ENCODE data around the gene AEBP1.

DNA sequence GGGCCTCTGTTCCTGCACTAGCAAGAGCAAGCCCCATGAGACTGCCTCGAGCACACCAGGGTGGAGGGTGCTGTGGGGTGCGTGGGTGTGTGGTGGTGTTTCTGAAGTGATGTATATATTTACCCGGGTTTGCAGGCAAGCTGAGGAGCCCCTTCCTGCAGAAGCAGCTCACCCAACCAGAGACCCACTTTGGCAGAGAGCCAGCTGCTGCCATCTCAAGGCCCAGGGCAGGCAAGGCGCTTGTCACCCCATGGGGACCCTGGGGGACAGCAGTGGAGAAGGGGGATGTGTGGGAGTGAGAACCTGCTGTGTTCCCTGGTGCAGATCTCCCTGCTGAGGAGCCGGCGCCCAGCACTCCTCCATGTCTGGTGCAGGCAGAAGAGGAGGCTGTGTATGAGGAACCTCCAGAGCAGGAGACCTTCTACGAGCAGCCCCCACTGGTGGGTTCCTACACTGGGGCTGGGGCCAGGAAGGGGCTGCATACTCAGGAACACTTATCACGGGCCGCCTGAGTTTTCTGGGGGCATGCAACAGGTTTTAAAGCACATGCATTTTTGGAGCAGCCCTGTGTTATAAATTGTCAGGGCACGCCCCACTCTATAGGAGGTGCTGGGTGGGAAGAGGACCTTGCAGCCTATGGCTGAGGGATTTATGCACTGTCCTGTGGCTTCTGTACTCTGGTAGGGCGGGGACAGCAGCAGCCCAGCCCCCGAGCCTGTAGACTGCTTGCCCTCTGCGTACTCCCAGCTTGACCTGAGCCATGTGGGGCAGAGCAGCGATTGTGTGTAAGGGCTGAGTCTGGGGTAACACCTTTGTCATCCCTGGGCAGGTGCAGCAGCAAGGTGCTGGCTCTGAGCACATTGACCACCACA, 44.7 kb upstream of the AEBP1 start:
- TF ChIP-seq POLR2A (IDR thresholded peaks at IDR 0.05) (no peak), EP300 (IDR thresholded peaks at IDR 0.05; ENCODE audit: low read depth) (no peak)
